ENCODE results near the gene EOGT.

- TF ChIP-seq, protein P1, sequence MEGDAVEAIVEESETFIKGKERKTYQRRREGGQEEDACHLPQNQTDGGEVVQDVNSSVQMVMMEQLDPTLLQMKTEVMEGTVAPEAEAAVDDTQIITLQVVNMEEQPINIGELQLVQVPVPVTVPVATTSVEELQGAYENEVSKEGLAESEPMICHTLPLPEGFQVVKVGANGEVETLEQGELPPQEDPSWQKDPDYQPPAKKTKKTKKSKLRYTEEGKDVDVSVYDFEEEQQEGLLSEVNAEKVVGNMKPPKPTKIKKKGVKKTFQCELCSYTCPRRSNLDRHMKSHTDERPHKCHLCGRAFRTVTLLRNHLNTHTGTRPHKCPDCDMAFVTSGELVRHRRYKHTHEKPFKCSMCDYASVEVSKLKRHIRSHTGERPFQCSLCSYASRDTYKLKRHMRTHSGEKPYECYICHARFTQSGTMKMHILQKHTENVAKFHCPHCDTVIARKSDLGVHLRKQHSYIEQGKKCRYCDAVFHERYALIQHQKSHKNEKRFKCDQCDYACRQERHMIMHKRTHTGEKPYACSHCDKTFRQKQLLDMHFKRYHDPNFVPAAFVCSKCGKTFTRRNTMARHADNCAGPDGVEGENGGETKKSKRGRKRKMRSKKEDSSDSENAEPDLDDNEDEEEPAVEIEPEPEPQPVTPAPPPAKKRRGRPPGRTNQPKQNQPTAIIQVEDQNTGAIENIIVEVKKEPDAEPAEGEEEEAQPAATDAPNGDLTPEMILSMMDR (conservative IDR thresholded peaks at IDR 0.05; ENCODE audit: low read length): no peak
- TF ChIP-seq EZH2phosphoT487 (IDR thresholded peaks at IDR 0.05; ENCODE audit: borderline replicate concordance): no peak
Measured at GRCh38 chr3:68941055-68941454, 72.4 kb downstream of the EOGT start.
